NCI-H1436 (cell line): ENCODE results near the gene RYR1.
"Not testable (repeated sequence)": the region's sequence is repeated elsewhere in the genome, so short reads cannot be mapped to it uniquely, and the experiment has no call there.

Experiments
- DNase-seq: peaks from one replicate; lab custom pipeline; 2025; lab: John Stamatoyannopoulos, UW

Gene RYR1

DNA sequence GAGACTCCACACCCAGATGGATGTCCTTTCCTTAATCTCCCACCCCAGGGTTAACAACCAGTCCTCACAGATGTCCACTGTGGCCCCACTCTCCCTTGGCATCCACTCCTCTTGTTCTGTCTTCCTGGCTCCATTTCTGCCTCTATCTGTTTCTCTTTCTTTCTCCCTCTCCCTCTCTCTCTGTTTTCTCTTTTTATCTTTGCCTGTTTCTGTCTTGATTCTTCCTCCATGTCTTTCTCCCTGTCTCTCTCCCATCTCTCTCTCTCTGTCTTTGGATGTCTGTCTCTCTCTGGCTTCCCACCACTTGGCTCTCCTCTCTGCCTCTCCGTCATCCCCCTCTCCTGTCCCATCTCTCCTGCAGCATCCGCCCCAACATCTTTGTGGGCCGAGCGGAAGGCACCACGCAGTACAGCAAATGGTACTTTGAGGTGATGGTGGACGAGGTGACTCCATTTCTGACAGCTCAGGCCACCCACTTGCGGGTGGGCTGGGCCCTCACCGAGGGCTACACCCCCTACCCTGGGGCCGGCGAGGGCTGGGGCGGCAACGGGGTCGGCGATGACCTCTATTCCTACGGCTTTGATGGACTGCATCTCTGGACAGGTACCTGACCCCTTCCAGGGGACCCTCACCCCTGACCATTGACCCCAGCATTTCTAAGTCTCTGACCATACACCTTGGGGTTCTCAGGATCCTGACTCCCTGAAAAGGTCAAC is 24.4 kb downstream of the RYR1 start:
- no peak for DNase-seq

DNA sequence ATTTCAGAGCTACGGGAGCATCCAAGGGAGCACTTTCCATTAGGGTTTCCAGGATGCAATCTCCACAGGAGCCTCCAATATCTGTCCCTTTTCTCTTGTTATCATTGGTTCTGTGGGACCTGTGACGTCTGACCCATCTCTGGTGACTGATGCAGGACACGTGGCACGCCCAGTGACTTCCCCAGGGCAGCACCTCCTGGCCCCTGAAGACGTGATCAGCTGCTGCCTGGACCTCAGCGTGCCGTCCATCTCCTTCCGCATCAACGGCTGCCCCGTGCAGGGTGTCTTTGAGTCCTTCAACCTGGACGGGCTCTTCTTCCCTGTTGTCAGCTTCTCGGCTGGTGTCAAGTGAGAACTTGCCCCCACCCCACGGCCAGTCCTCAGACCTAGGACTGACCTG is 25.5 kb downstream of the RYR1 start:
- DNase-seq = no peak

DNA sequence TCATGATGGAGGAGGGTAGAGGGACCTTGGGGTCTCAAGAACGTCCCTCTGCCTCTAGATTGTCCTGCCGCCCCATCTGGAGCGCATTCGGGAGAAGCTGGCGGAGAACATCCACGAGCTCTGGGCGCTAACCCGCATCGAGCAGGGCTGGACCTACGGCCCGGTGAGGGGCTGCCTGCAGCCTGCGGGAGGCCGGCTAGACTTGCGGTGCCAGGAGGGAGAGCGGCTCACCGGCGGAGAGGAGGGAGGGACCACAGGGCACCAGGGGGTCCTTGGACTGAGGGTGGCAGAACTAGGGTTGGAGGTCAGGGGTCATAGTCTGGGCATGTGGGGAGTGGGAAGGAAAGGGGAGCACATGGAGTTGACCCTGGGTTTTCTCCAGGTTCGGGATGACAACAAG is 29.9 kb downstream of the RYR1 start:
- DNase-seq = no peak

DNA sequence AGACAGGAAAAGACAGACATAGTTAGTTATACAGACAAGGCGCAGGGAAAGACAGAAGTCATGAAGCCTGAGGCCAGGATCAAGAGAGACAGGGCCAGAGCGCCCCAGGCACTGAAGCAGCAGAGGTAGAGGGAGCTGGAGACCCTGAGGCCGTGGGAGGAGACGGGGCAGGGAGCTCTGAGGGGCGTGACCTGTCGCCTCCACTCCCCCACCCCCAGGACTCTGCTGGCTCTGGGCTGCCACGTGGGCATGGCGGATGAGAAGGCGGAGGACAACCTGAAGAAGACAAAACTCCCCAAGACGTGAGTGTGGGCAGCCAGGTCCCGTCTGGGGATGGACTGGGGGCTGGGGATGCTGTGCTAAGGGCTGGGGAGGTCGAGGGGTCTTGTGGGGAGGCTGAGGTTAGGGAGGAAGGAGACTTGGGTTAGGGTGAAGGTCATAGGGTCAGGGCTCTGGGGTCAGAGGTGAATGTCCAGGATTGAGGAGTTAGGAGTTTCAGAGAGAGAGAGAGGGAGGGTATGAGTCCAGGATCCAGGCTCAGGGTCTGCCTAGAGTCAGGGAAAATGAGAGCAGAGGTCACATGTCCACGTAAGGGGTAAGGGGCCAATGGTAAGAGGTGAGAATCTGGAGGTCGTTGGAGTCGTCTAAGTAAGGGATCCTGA is 31.1 kb downstream of the RYR1 start:
- no peak for DNase-seq

DNA sequence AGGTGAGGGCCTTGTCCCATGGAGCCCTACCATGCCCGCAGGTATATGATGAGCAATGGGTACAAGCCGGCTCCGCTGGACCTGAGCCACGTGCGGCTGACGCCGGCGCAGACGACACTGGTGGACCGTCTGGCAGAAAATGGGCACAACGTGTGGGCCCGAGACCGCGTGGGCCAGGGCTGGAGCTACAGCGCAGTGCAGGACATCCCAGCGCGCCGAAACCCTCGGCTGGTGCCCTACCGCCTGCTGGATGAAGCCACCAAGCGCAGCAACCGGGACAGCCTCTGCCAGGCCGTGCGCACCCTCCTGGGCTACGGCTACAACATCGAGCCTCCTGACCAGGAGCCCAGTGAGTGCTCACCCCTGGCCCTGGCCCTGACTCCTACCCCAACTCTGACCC is 32.6 kb downstream of the RYR1 start:
- DNase-seq = no peak

DNA sequence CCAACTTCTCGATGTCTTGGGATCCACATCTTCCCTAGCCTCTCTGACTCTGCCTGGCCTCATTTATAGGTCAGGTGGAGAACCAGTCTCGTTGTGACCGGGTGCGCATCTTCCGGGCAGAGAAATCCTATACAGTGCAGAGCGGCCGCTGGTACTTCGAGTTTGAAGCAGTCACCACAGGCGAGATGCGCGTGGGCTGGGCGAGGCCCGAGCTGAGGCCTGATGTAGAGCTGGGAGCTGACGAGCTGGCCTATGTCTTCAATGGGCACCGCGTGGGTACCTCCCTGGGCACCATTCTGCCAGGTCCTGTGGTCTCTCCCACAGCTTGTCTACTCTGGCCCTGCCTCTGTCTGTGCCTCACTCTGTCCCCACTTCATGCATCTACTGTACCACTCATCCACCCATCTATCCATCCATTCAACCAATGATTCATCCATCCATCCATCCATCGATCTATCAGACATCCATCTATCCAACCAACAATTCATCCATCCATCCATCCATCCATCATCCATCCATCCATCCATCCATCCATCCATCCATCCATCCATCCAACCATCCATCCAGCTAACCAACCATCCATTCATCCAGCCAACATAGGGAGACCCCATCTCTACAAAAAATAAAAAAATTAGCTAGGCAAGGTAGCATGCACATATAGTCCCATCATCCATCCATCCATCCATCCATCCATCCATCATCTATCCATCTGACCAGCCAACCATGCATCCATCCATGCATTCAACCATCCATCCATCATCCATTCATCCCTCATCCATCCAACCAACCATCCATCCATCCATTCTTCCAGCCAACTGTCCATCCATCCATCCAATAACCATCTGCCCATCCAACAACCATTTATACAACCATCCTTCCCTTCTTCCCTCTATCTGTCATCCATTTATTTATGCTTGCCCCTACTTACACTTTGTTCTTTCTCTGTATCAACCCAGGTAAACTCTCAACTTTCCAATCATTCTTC is 34.3 kb downstream of the RYR1 start:
- no peak for DNase-seq

DNA sequence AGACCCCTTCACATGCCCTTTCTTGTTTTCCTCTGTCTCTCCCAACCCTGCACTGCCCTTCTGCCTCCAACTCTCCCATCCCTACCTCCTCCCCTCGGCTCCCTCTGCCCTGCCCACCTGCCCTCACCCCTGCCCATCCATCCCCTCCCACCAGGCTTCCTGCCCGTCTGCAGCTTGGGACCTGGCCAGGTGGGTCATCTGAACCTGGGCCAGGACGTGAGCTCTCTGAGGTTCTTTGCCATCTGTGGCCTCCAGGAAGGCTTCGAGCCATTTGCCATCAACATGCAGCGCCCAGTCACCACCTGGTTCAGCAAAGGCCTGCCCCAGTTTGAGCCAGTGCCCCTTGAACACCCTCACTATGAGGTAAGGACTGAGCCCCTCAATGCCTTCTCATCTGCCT is 35.7 kb downstream of the RYR1 start:
- DNase-seq = no peak

DNA sequence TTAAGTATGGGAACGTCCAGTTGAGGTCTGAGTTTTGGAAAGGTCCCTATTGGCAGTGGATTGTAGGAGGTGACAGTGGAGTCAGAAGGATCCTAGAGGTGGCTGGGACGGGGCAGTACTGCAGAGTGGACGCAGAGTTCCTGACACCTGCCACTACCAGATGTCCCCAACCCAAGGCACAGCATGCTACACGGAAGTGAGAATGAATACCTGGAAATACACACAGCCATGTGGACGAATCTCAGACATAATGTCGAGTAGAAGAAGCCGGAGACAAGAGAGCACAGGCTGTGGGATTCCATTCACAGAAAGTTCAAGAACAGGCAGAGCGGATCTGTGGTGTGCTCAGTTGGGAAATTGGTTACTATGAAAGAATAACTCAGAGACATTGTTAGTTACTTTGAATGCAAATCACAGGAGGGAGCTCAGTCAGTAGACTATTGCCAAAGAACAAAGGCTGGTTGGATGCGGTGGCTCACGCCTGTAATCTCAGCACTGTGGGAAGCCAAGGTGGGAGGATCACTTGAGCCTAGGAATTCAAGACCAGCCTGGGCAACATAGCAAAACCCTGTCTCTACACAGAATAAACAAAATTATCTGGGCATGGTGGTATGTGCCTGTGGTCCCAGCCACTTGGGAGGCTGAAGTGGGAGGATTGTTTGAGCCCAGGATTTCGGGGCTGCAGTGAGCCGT is 37.4 kb downstream of the RYR1 start:
- no peak for DNase-seq

DNA sequence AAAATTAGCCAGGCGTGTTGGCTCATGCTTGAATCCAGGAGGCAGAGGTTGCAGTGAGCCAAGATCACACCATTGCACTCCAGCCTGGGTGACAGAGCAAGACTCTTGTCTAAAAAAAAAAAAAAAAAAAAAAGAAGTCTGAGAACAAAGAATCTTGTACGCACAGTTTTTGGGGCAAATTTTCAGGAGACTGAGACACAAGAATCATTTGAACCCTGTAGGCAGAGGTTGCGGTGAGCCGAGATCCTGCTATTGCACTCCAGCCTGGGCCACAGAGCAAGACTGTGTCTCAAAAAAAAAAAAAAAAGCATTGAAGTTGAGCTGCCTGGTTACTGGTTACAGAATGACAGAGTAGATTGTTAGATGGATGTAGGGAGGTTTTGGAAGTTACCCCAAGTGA is 39.2 kb downstream of the RYR1 start:
- not testable (repeated sequence) for DNase-seq

DNA sequence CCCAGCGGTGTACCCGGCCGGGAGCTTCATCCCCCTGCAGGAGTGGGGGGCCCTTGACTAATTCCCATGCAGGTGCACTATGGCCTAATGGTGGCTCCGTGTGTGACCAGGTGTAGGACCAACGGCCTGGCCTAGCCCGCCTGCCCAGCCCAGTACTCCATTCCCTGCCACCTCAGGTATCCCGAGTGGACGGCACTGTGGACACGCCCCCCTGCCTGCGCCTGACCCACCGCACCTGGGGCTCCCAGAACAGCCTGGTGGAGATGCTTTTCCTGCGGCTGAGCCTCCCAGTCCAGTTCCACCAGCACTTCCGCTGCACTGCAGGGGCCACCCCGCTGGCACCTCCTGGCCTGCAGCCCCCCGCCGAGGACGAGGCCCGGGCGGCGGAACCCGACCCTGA is 39.7 kb downstream of the RYR1 start:
- DNase-seq = no peak

DNA sequence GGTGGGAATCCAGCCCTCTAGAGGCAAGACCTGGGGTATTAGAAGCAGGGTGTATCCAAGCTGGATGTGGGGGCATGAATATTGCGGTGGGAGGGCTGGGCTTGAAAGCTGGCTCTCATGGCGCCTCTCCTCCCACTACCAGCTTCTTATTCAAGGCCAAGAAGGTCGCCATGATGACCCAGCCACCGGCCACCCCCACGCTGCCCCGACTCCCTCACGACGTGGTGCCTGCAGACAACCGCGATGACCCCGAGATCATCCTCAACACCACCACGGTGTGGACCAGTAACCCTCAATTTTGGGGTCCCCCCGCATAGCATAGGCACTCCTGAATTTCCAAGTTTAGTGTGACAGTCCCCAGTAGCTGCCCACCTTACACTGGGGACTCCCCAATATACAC is 41.7 kb downstream of the RYR1 start:
- no peak for DNase-seq

DNA sequence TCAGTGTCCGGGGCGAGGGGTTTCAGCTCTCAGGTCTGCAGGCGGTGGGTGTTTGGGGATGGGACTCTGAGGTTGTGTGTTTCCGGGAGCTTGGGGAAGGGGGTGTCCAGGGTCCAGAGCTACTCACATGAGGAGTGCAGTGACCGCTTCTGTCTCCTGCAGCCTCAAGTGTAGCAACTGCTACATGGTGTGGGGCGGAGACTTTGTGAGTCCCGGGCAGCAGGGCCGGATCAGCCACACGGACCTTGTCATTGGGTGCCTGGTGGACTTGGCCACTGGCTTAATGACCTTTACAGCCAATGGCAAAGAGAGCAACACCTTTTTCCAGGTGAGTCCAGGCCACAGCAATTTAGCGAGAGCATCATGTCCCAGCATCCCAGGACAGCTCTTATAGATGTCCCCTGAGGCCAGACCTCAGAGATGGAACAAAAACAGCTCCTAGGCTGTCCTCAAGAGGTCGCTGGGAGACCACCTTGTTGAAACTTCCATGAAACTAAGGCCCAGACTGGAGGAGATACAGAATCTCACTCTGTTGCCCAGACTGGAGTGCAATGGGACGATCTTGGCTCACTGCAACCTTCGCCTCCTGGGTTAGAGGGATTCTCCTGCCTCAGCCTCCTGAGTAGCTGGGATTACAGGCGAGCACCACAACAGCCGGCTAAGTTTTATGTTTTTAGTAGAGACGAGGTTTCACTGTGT is 44.9 kb downstream of the RYR1 start:
- DNase-seq = no peak

DNA sequence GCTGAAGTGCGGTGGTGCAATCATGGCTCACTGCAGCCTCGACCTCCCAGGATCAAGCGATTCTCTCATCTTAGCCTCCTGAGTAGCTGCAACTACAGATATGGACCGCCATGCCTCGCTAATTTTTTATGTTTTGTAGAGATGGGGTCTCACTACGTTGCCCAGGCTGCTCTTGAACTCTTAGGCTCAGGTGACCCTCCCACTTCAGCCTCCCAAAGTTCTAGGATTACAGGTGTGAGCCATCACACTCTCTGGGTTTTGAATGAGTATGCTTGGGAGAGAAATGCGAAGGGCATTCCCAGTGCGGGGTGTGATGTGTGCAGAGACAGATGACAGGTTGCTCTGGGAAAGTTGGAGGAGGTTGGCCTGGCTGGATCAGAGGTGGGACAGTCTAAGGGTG is 49.0 kb downstream of the RYR1 start:
- DNase-seq = no peak

DNA sequence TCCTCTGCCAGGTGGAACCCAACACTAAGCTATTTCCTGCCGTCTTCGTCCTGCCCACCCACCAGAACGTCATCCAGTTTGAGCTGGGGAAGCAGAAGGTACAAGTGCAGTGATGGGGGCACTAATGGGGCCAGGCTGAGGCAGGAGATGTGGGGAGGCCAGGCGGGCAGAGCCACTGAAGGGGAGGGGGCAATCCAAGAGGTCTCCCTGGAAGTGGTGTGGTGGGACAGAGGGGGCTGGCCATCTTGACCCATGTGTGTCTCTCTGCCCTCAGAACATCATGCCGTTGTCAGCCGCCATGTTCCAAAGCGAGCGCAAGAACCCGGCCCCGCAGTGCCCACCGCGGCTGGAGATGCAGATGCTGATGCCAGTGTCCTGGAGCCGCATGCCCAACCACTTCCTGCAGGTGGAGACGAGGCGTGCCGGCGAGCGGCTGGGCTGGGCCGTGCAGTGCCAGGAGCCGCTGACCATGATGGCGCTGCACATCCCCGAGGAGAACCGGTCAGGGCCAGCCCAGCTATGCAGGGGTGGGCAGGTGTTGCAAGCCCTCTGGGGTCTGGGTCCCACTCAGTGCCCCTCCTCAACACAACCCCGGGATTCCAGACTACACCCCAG is 49.6 kb downstream of the RYR1 start:
- DNase-seq = no peak

DNA sequence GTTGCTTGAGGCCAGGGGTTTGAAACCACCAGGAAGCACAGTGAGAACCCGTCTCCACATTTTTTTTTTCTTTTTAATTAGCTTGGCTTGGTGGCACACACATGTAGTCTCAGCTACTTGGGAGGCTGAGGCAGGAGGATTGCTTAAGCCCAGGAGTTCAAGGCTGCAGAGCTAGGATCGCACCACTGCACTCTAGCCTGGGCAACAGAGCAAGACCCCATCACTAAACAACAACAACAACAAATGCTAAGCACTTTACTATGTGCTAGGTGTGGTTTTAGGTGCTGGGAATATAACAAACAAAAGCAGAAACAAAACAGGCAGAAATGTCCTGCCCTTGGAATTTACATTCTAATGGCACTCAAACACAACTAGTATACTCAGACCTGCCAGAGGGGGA is 51.3 kb downstream of the RYR1 start:
- no peak for DNase-seq

DNA sequence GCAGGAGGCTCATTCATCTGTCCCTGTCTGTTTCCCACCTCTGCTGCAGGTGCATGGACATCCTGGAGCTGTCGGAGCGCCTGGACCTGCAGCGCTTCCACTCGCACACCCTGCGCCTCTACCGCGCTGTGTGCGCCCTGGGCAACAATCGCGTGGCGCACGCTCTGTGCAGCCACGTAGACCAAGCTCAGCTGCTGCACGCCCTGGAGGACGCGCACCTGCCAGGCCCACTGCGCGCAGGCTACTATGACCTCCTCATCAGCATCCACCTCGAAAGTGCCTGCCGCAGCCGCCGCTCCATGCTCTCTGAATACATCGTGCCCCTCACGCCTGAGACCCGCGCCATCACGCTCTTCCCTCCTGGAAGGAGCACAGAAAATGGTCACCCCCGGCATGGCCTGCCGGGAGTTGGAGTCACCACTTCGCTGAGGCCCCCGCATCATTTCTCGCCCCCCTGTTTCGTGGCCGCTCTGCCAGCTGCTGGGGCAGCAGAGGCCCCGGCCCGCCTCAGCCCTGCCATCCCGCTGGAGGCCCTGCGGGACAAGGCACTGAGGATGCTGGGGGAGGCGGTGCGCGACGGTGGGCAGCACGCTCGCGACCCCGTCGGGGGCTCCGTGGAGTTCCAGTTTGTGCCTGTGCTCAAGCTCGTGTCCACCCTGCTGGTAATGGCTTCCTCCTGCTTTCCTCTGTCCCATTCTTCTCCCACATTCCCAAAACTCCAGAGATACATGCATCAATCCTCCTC is 52.2 kb downstream of the RYR1 start:
- DNase-seq = no peak

DNA sequence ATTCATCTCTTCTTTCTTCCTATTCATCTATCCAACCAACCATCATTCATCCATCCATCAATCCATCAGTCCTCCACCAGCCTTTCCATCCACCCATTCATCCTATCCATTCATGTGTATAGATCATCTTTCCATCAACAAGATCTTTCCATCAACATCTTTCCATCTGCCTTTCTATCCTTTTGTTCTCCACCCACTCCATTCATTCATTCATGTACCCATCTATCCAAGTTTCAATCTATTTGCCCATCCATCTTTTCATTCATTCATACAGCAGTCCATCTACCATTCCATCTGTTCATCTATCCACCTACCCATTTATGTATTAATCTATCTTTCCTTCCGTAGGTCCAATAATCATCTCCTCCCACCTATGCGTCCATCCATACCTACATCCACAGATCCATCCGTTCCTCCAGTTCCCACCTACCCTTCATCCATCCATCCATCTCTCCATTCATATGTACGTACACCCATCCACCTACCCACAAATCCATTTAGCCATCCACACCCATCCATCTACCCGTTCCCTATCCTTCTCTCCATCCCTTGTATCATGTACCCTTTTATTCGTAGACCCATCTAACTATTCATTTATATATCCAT is 53.3 kb downstream of the RYR1 start:
- no peak for DNase-seq

DNA sequence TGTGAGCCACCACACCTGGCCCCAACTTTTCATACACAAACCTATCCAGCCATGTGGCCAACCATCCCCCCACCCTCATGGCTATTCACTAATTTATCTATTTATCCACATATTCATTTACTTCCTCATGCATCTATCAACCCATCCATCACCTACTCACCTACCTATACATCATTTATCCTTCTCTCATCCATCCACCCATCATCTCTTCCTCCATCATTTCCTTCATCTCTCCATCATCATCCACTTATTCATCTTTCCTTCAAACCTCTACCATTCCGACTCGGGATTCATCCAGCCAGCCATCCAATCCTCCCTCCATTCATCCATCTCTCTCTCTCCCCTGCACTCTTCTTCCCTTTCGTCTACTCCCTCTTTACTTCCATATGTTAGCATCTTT is 54.6 kb downstream of the RYR1 start:
- no peak for DNase-seq

DNA sequence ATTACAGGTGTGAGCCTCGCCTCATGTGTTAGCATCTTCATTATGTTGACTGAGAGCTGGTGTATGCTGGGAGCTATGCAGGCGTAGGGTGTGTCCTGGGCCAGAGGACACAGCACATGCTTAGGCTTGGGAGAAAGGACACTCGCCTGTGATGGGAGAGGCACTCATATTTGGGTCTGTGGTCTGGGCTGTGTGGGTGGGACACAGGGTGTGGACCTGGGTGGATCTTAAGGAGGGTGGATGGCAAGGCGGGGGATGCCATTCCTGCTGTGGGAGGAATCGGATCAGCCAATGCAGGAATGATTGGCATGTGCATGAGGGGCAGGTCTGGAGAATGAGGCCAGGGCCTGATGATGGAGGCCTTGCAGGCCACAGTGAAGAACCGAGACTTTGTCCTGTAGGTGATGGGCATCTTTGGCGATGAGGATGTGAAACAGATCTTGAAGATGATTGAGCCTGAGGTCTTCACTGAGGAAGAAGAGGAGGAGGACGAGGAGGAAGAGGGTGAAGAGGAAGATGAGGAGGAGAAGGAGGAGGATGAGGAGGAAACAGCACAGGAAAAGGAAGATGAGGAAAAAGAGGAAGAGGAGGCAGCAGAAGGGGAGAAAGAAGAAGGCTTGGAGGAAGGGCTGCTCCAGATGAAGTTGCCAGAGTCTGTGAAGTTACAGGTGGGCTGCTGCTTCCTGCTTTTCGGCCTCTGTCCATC is 55.4 kb downstream of the RYR1 start:
- no peak for DNase-seq
